Calu3 (cell line): ENCODE results near the gene RALGPS1. TPM values are rescaled to one million over a fixed set of nuclear protein-coding genes. Genes with fewer than 3 reads are reported as not detected.

Experiments
- BruUV-seq: library from RNA; stranded (reverse); fragments of 400-500 nt; replicated peaks from 2 replicates; lab custom pipeline; 2021; lab: Mats Ljungman, UMichigan
- CTCF ChIA-PET: fragments of 300-600 bp; sonication (Branson Sonifier 250); formaldehyde crosslinking; loops from one replicate; lab custom pipeline; 2022; ENCODE audit warnings: antibody characterized with exemption; lab: Charles Lee
- DNase-seq: peaks from one replicate; pipeline ENCODE4 v3.0.0; 2022
- H3K27ac Mint-ChIP-seq: one replicate; pipeline ENCODE4 v1.8.0; 2022; ENCODE audit warnings: mixed read lengths; ENCODE audit not compliant: unreplicated experiment
- H3K27me3 Mint-ChIP-seq: one replicate; pipeline ENCODE4 v1.8.0; 2022; ENCODE audit warnings: mixed read lengths; ENCODE audit not compliant: unreplicated experiment
- H3K36me3 Mint-ChIP-seq: one replicate; pipeline ENCODE4 v1.8.0; 2022; ENCODE audit warnings: mild to moderate bottlenecking, moderate library complexity, mixed read lengths; ENCODE audit not compliant: insufficient read depth, unreplicated experiment
- H3K4me1 Mint-ChIP-seq: one replicate; pipeline ENCODE4 v1.8.0; 2022; ENCODE audit warnings: mild to moderate bottlenecking, low read depth, mixed read lengths; ENCODE audit not compliant: unreplicated experiment
- H3K4me3 Mint-ChIP-seq: one replicate; pipeline ENCODE4 v1.8.0; 2022; ENCODE audit warnings: mild to moderate bottlenecking, low read depth, moderate library complexity, mixed read lengths; ENCODE audit not compliant: unreplicated experiment
- H3K9me3 Mint-ChIP-seq: one replicate; pipeline ENCODE4 v1.8.0; 2022; ENCODE audit warnings: low read depth, mixed read lengths; ENCODE audit not compliant: unreplicated experiment
- CTCF ChIP-seq: fragments of 200-600 bp; IDR thresholded peaks from one replicate; pipeline ENCODE4 v1.8.0; 2022; ENCODE audit warnings: antibody characterized with exemption; ENCODE audit not compliant: unreplicated experiment
- intact Hi-C: fragments of 100-400 bp; cut with micrococcal nuclease; formaldehyde crosslinking; loops from one replicate; pipeline ENCODE4 v1.10.0; 2022; ENCODE audit not compliant: unreplicated experiment
- total RNA-seq: library from RNA; stranded (reverse); gene quantifications from 2 replicates; pipeline ENCODE4 v1.2.3, GENCODE V29; 2022

The RALGPS1 gene
- total RNA-seq, 1 experiment from 2014 or later, result 8.3 TPM

DNA sequence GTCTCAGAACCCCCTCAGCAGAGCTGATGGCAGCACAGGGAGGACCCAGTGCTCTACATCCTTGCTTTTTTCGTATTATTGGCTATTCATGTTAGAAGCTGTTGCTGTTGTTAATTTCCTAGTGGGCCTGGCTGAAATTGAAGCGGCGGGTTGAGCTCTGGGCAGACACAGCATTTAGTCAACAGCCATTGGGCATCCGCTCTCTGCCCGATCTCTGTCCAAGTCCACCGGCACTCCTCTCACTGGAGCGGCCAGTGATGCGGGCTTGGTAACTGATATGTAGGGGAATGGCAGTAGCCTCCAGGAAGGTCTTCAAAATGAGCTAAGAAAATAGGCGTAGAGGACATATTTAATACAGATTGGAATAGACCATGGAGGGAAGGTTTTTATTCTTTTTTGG, 348.7 kb downstream of the RALGPS1 start:
- DNase-seq, result no peak

GRCh38 chr9:127263664-127264063, 349.1 kb downstream of the RALGPS1 start:
- Mint-ChIP-seq H3K9me3 (no peaks in the 10 kb centered on the region), H3K4me3 (no peak overlapping the region), H3K27me3 (no peaks in the 10 kb centered on the region), H3K27ac (no peak overlapping the region), H3K36me3 (no peaks in the 10 kb centered on the region), H3K4me1 (no peaks in the 10 kb centered on the region)
- CTCF ChIA-PET, result no interaction called here
- DNase-seq, result no peak
- BruUV-seq, result no TSS peak
- no peak for TF ChIP-seq CTCF
- intact Hi-C loops, result no loop called here

More for the DNA sequence above, 348.7 kb downstream of the RALGPS1 start:
- no TSS peak for BruUV-seq
- no peak overlapping the region for H3K4me3 Mint-ChIP-seq
- no peaks in the 10 kb centered on the region for H3K9me3 Mint-ChIP-seq
- no peak overlapping the region for H3K27ac Mint-ChIP-seq
- no peaks in the 10 kb centered on the region for H3K27me3 Mint-ChIP-seq
- TF ChIP-seq CTCF, result no peak
- intact Hi-C loops, result no loop called here
- CTCF ChIA-PET, result no interaction called here
- H3K36me3 Mint-ChIP-seq, result no peaks in the 10 kb centered on the region
- no peaks in the 10 kb centered on the region for H3K4me1 Mint-ChIP-seq

DNA sequence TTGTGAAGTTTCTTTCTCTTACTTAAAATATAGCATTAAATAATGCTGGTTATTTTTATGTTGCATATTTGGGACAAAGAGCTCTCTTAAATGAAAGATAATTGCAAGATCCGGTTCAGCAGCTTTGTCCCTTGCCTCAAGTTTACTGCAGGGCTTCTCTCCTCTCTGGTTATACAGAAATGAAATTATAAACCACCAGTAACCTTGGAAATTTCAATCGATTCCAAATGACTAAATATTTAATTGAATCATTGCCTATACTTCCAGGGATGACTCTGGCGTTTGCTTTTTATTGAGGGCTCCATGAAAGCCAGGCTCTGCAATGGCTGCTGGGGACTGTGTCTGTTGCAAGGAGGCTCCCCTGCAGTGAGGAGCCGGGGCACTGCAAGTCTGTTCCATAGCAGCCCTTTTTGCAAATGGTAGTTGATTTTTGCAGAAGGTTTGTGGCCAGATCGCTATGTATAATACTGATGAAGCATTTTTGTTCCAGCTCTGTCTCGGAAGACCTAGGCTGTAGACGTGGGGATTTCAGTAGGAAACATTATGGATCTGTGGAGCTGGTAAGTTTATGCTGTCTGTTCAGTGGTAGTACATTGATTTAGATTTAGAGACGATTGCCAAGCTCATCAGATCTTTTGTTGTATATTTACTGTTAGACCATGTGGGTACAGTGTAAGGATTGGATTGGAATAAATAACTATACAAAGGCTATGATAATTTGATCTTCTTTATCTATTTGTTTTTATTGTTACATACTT, 350.1 kb downstream of the RALGPS1 start, which contains the start of gene GARNL3:
TSS of gene GARNL3 (plus strand) at position 313 of the 758 bp plus-strand sequence. CDS start at position 417, 104 bp downstream.
- Mint-ChIP-seq H3K27me3 (no peaks in the 10 kb centered on the region), H3K27ac (no peak within 1 kb of the TSS), H3K4me3 (no peak within 1 kb of the TSS), H3K9me3 (no peaks in the 10 kb centered on the region), H3K36me3 (no peaks in the 10 kb centered on the region), H3K4me1 (no peaks in the 10 kb centered on the region)
- intact Hi-C loops, result no loop called here
- CTCF ChIA-PET, result interaction anchor here (0.5 kb wide), 1 partner anchor 11 kb away, joined by 3 read pairs; no protein-coding TSS in a partner anchor
- no TSS peak for BruUV-seq
- DNase-seq, result no peak
- no peak for TF ChIP-seq CTCF

GRCh38 chr9:127267793-127268525, 353.4 kb downstream of the RALGPS1 start:
- H3K27ac Mint-ChIP-seq, result no peak overlapping the region
- no peak overlapping the region for H3K4me3 Mint-ChIP-seq
- intact Hi-C loops, result no loop called here
- no peaks in the 10 kb centered on the region for H3K36me3 Mint-ChIP-seq
- no TSS peak for BruUV-seq
- H3K9me3 Mint-ChIP-seq, result no peaks in the 10 kb centered on the region
- CTCF ChIA-PET, result no interaction called here
- TF ChIP-seq CTCF, result no peak
- no peaks in the 10 kb centered on the region for H3K4me1 Mint-ChIP-seq
- H3K27me3 Mint-ChIP-seq, result no peaks in the 10 kb centered on the region
- no peak for DNase-seq
